HUES48 (cell line): ENCODE results near the gene DCAF16.
A peak's percentile ranks its signal among the peaks of the same experiment; 100 is the strongest.

ENCODE experiments used
- H3K27ac ChIP-seq: one replicate; pipeline ENCODE4 v1.7.0; 2013; ENCODE audit warnings: low read depth, low read length, inconsistent platforms
- H3K27me3 ChIP-seq: 2 replicates; pipeline ENCODE4 v1.6.1; 2013; ENCODE audit warnings: mild to moderate bottlenecking, low read length; ENCODE audit not compliant: control insufficient read depth, insufficient read depth
- H3K36me3 ChIP-seq: 2 replicates; pipeline ENCODE4 v1.6.1; 2013; ENCODE audit warnings: low read length; ENCODE audit not compliant: control insufficient read depth, insufficient read depth
- H3K4me1 ChIP-seq: 2 replicates; pipeline ENCODE4 v1.6.1; 2013; ENCODE audit warnings: mild to moderate bottlenecking, low read length; ENCODE audit not compliant: control insufficient read depth, insufficient read depth
- H3K4me3 ChIP-seq: 2 replicates; pipeline ENCODE4 v1.5.1; 2013; ENCODE audit warnings: mild to moderate bottlenecking, low read depth, low read length
- H3K9ac ChIP-seq: 2 replicates; pipeline ENCODE4 v1.6.1; 2013; ENCODE audit warnings: mild to moderate bottlenecking, low read depth, low read length, moderate library complexity
- H3K9me3 ChIP-seq: 2 replicates; pipeline ENCODE4 v1.6.1; 2013; ENCODE audit warnings: low read length; ENCODE audit not compliant: control insufficient read depth, insufficient read depth

Gene DCAF16

DNA sequence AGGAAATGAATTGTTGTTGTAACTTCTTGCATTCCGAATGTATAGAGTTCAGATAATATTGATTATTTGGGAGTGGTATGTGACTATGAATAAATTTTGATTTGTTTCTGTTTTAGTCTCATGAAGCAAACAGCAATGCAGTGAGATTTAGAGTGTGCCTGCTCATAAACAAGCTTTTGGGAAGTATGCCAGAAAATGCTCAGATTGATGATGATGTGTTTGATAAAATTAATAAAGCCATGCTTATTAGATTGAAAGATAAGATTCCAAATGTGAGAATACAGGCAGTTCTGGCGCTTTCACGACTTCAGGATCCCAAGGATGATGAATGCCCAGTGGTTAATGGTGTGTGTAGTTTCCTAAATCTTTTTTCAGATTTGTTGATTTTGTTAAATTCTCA, 2.2 kb upstream of the DCAF16 start:
- no peaks in the 10 kb centered on the region for H3K27me3 ChIP-seq
- peak overlapping the region; percentile 94 for H3K4me3 ChIP-seq
- peaks cover 47% of the 10 kb centered on the region for H3K36me3 ChIP-seq
- no peak overlapping the region for H3K9ac ChIP-seq
- peaks cover 12% of the 10 kb centered on the region for H3K4me1 ChIP-seq
- no peak overlapping the region for H3K27ac ChIP-seq
- no peaks in the 10 kb centered on the region for H3K9me3 ChIP-seq

DNA sequence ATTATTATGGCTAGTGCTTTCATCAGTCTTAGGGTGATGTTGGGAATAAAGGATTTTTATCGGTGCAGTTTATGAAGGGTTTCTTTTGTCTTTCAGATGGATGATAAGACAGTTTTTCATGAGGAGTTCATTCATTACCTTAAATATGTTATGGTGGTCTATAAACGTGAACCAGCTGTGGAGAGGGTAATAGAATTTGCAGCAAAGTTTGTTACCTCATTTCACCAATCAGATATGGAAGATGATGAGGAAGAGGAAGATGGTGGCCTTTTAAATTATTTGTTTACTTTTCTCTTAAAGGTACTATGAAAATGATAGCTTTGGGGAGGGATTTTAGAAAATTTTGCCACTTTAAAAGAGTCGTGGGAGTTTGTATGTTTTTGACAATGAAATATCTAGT, 1.6 kb upstream of the DCAF16 start:
- Histone ChIP-seq H3K27me3 (no peaks in the 10 kb centered on the region), H3K4me1 (peaks cover 19% of the 10 kb centered on the region), H3K36me3 (peaks cover 47% of the 10 kb centered on the region), H3K4me3 (peak overlapping the region; percentile 94), H3K9me3 (no peaks in the 10 kb centered on the region), H3K27ac (no peak overlapping the region), H3K9ac (peak overlapping the region; percentile 81; the same call in 1 of the 2 replicates)

DNA sequence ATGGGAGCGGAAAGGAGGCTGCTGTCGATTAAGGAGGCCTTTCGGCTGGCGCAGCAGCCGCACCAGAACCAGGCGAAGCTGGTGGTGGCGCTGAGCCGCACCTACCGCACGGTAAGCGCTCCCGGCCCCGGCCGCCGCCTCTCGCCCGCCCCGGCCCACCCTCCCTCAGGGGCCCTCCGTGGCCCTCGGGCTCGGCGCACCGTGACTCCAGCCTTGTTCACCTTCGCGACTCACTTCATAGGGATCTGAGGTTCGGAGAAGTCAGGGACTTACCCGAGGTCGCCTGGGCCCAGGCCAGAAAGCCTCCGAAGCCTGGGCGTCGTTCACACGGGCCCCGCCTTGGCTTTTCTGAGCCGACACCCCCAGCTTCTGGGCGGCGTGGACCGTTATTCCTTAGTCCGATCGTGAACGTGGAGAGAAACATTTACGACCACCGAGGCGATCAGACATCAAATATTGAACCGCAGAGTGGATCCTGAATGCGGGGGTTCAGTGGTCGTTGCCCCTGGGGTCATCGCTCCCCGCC, 584 bp upstream of the DCAF16 start:
- peak overlapping the region; percentile 94 for H3K4me3 ChIP-seq
- no peaks in the 10 kb centered on the region for H3K27me3 ChIP-seq
- no peaks in the 10 kb centered on the region for H3K9me3 ChIP-seq
- H3K9ac ChIP-seq = peak overlapping the region; percentile 81
- peaks cover 43% of the 10 kb centered on the region for H3K36me3 ChIP-seq
- peaks cover 28% of the 10 kb centered on the region for H3K4me1 ChIP-seq
- peak overlapping the region; percentile 91 for H3K27ac ChIP-seq

DNA sequence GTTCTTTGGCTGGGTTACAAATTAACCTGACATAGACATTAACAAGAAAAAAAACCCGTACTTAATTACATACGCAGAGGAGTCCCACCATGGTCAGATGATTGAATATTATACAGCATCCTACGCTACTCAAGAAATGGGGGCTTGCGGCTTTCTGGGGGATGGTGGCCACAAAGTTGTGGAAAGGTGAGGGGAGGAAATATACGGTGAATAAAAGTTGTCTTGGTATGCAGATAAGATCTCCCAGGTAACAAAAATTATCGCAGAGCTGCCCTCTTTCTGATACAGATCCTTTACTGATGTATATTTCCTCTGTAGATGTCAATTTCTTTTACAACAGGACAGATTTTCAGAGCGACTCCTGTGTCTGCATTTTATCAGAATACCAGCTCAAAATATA, 890 bp downstream of the DCAF16 start:
- Histone ChIP-seq H3K4me1 (peaks cover 29% of the 10 kb centered on the region), H3K9ac (peak overlapping the region; percentile 96), H3K27ac (peak overlapping the region; percentile 94), H3K36me3 (peaks cover 42% of the 10 kb centered on the region), H3K9me3 (no peaks in the 10 kb centered on the region), H3K4me3 (peak overlapping the region; percentile 94), H3K27me3 (no peaks in the 10 kb centered on the region)

DNA sequence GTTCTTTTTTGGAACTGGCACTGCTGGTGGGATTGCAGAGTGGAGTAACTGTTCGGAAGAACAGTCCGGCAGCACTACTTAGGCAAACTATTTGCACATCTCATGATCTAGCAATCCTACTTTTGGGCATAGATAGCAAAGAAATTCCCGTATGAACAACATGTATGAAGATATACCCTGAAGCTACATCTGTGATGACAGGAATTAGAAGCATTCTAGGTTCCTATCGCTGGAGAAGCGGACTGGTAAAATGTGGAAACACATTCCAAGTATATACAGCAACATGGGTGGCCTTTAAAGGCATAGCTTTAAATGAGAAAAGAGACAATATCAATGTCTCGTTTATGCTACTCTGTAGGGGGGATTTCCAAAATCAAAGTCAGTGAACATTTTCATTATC, 3.1 kb downstream of the DCAF16 start:
- Histone ChIP-seq H3K27me3 (no peaks in the 10 kb centered on the region), H3K36me3 (peaks cover 55% of the 10 kb centered on the region), H3K4me1 (peaks cover 29% of the 10 kb centered on the region), H3K9me3 (no peaks in the 10 kb centered on the region), H3K9ac (no peak overlapping the region), H3K27ac (no peak overlapping the region), H3K4me3 (peak overlapping the region; percentile 37; the same call in 1 of the 2 replicates)

DNA sequence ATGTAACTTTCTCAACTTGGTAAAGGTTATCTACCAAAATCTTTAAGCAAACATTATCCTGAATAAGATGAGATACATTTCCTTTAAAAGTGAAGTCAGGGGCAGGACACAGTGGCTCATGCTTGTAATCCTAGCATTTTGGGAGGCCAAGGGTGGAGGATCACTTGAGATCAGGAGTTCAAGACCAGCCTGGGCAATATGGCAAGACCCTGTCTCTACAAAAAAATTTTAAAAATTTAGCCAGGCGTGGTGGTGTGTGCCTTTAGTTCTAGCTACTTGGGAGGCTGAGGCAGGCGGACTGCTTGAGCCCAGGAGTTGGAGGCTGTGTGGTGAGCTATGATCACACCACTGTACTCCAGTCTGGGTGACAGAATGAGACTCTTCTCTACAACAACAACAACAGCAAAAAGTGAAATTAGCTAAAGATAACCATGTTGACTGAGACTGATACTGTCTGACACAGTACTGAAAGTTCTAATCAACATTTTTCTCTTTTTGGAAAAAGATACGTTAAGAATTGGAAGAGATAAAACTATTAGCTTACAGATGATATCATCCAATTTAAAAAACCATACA, 4.9 kb downstream of the DCAF16 start:
- no peak overlapping the region for H3K9ac ChIP-seq
- H3K9me3 ChIP-seq = no peaks in the 10 kb centered on the region
- no peak overlapping the region for H3K27ac ChIP-seq
- no peak overlapping the region for H3K4me3 ChIP-seq
- H3K36me3 ChIP-seq = peaks cover 68% of the 10 kb centered on the region
- H3K4me1 ChIP-seq = peaks cover 24% of the 10 kb centered on the region
- H3K27me3 ChIP-seq = no peaks in the 10 kb centered on the region

DNA sequence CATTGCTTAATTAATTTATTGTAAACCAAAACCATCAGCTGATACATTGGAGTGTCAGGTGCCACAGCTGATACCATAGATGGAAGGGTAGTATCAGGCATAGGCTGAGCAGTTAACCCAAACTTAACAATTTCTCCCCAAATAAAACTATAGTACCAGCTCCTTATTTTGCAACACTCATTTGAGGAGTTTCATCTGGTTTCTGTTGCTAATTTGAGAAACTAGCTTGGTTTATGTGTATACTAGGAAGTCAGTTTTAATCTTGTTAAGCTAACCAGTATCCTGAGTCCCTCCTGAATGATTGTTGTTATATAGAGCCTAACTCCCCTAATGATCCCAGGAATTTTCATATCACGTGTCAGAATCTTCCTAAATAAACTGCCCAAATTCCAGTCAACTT, 12.7 kb downstream of the DCAF16 start:
- no peak overlapping the region for H3K4me3 ChIP-seq
- no peaks in the 10 kb centered on the region for H3K27me3 ChIP-seq
- H3K27ac ChIP-seq = no peak overlapping the region
- peaks cover 33% of the 10 kb centered on the region for H3K36me3 ChIP-seq
- H3K9ac ChIP-seq = no peak overlapping the region
- no peaks in the 10 kb centered on the region for H3K4me1 ChIP-seq
- no peaks in the 10 kb centered on the region for H3K9me3 ChIP-seq

DNA sequence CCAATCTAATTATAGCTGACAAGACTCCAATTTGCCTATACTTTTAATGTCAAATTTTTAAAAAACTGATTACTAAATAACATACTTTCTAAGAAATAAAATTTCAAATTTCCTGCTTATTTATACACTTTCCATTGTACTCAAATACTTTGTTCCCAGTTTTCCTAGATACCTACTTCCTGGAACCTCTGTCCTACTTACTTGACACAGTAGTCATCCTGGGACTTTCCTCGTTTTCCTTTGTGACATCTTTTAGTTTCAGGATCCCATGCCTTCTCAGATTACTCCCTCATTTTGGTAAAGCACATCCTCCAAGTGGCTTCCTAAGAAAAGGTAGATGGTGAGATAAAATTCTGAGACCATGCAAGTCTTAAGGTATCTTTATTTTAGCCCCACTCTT, 15.8 kb downstream of the DCAF16 start:
- Histone ChIP-seq H3K27ac (no peak overlapping the region), H3K4me3 (no peak overlapping the region), H3K9ac (no peak overlapping the region), H3K4me1 (no peaks in the 10 kb centered on the region), H3K27me3 (no peaks in the 10 kb centered on the region), H3K9me3 (no peaks in the 10 kb centered on the region), H3K36me3 (peaks cover 11% of the 10 kb centered on the region)

DNA sequence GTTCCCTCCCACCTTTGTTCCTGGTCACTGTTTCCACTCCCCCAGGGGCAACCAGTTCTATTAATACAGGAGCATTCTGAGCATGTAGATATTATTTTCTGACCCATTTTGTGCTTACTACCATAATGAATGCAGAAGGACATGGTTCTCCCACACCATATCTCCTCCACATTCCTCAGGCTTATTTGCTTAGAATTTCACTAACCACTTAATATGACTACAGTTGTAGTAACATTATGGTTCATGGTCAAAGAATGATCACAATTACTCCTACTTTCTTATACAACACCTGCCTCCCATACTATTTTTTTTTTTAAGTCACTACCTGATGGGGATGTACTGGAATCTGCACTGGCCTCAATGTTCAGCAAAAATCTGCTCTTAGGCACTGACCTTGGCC, 21.6 kb downstream of the DCAF16 start:
- no peaks in the 10 kb centered on the region for H3K9me3 ChIP-seq
- no peak overlapping the region for H3K9ac ChIP-seq
- 0 out of 2 replicates have a peak, but pooled peaks cover 2% of the 10 kb centered on the region for H3K36me3 ChIP-seq
- no peaks in the 10 kb centered on the region for H3K27me3 ChIP-seq
- H3K4me3 ChIP-seq = no peak overlapping the region
- H3K27ac ChIP-seq = no peak overlapping the region
- no peaks in the 10 kb centered on the region for H3K4me1 ChIP-seq

DNA sequence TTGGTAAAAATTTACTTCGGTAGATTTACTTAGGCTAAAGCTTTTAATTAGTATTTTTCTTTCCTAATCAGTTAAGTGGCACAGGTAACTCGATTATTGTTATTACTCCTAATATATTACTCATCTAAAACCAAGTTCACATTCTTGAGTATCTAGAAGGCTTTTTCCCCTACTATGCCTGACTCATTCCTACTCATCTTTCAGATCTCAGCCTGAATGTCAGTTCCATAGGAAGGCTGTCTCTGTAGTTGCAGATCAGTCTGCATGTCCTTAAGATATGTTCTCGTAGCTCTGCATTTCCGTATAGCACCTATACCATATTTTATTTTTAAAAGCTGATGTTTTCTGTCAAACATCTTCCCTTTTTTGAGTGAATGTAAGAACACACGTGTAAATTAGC, 23.2 kb downstream of the DCAF16 start:
- no peaks in the 10 kb centered on the region for H3K36me3 ChIP-seq
- H3K27me3 ChIP-seq = peaks cover 12% of the 10 kb centered on the region
- H3K9me3 ChIP-seq = no peaks in the 10 kb centered on the region
- no peak overlapping the region for H3K27ac ChIP-seq
- H3K4me3 ChIP-seq = no peak overlapping the region
- no peak overlapping the region for H3K9ac ChIP-seq
- H3K4me1 ChIP-seq = no peaks in the 10 kb centered on the region

DNA sequence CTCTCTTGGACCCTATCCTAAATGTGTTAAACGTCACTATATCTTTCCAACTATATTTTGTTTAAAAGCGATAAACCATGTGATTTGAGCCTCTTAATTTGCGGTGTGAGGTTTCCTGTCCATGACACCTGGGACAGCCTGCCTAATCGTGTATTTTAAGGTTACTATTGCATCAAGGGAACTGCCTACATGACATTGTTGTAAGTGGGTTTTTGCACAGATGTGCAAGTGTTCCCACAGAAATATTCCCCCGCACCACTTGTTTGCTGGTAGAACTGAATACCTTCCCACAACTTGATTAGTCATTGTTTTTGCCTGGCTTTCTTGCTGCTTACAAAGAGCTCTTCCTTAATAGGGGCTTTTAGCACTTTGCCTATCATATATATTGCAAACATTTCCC, 24.0 kb downstream of the DCAF16 start:
- Histone ChIP-seq H3K9me3 (no peaks in the 10 kb centered on the region), H3K27me3 (peaks cover 19% of the 10 kb centered on the region), H3K27ac (no peak overlapping the region), H3K4me3 (no peak overlapping the region), H3K36me3 (no peaks in the 10 kb centered on the region), H3K4me1 (peaks cover 4% of the 10 kb centered on the region; the same call in 1 of the 2 replicates), H3K9ac (no peak overlapping the region)
